Measurements from ENCODE around the gene TERT.

Gene TERT

DNA sequence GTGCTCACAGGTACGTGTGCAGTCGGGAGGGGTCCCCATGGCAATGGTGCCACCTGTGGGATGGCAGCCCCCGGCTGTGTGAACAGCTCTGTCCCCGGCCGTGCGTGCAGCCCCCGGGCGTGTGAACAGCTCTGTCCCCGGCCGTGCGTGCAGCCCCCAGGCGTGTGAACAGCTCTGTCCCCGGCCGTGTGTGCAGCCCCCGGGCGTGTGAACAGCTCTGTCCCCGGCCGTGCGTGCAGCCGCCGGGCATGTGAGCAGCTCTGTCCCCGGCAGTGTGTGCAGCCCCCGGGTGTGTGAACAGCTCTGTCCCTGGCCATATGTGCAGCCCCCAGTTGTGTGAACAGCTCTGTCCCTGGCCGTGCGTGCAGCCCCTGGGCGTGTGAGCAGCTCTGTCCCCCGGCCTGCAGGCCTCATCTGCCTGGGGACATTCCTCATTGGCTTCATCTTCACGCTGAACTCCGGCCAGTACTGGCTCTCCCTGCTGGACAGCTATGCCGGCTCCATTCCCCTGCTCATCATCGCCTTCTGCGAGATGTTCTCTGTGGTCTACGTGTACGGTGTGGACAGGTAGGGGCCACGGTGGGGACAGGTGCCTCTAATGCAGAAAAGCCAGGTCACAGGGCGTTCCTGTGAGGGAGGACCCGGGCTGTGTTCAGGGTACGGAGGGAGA lies 75.6 kb downstream of the TERT start:
- DNase-seq (ENCODE audit: low spot score) = no peak

DNA sequence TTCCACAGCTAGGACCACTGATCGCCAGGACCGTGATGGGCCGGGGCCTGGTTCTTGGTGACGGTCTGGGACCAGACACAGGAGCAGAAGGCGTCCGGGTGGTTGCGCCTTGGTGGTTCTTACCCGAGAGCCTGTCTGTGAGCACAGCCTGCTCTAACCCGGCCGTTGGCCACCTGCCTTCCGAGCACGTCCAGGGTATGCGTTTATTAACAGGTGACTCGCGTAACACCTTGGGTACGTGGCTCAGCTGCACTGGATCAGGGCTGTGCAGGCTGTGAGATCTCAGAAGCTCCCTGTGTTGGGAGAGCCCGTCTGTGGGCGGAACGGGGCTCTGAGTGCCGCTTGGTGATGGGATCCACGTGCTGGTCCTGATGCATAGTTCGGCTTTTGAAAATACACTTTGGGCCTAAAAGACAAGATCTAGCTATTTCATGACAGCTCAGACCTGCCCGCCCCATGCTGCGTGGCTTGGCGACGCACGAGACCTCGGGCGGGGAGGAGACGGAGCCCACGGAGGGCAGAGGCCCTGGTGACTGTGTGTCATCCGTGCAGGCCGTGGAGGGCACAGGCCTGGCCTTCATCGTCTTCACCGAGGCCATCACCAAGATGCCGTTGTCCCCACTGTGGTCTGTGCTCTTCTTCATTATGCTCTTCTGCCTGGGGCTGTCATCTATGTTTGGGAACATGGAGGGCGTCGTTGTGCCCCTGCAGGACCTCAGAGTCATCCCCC lies 76.4 kb downstream of the TERT start:
- DNase-seq (ENCODE audit: low spot score) = no peak

- DNase-seq (ENCODE audit: low spot score) = no peak
Measured at GRCh38 chr5:1217596-1218206, 77.2 kb downstream of the TERT start.

DNA sequence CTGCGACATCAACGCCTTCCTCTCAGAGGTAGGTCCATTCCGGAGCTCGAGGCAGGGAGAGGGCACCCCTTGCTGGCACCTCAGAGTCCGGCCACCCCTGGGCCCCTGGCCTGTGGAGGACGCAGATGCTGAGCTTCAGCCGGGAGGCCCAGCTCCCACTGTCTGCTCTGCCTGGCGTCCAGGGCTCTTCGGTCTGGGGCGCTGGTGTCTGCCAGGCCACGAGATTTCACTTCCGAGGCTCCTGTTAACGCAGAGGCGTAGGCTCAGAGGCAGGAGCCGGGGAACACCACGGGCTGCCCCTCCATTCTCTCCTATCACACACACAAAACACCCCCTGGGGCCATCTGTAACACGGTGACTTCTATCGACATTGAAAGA lies 78.0 kb downstream of the TERT start:
- DNase-seq (ENCODE audit: low spot score) = no peak

- DNase-seq (ENCODE audit: low spot score) = no peak
Measured at GRCh38 chr5:1216211-1216917, 78.5 kb downstream of the TERT start.

- no peak for DNase-seq (ENCODE audit: low spot score)
Measured at GRCh38 chr5:1215320-1216096, 79.4 kb downstream of the TERT start.

GRCh38 chr5:1214936-1215220 lies 80.0 kb downstream of the TERT start:
- DNase-seq (ENCODE audit: low spot score) = no peak

DNA sequence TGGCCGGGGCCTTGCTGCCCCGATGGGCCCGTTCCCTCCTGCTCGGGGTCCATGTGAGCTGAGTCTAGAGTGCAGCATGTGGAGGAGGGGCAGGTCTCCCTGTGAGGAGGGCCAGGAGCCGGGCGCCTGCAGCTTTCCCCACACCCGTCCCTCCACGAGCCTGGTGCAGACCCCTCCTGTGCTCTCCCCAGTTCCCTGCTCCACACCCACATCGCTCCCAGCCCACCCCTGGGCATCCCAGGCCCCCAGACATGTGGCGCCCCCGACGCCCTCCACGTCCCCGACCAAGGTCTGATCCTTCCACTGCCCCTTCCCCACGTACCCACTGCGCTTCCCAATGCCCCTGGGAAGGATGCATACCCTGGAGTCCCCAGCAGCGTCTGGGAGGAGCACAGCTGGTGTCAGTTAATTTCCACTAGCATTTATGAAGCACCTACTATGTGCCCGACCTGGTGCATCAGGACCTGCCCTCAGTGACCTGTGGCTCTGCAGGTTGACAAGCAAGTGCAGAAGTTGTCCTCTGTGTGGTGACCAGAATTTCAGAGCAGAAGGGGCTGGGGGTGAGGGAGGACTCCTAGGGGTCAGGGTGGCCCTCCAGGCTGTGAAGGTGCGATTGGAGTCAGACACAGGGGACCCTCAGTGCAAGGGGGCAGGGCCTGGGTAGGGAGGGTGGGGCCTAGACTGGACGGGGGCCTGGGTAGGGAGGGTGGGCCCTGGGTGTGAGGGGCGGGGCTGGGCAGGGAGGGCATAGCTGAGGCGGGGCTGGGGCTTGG lies 80.5 kb downstream of the TERT start:
- DNase-seq (ENCODE audit: low spot score) = no peak

GRCh38 chr5:1213508-1214162 lies 81.2 kb downstream of the TERT start:
- no peak for DNase-seq (ENCODE audit: low spot score)

- no peak for DNase-seq (ENCODE audit: low spot score)
Measured at GRCh38 chr5:1212881-1213280, 82.0 kb downstream of the TERT start.

- no peak for DNase-seq (ENCODE audit: low spot score)
Measured at GRCh38 chr5:1212271-1212670, 82.6 kb downstream of the TERT start.

DNA sequence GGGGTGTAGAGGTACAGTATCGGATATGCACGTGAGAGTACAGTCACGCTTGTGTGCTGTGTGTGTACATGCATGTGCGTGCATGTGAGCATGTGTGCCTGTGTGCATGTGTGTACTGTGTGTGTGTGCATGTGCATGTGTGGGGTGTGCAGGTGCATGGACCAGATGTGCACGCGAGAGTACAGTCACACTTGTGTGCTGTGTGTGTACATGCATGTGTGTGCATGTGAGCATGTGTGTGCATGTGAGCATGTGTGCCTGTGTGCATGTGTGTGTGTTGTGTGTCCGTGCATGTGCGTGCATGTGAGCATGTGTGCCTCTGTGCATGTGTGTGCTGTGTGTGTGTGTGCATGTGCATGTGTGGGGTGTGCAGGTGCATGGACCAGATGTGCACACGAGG lies 83.2 kb downstream of the TERT start:
- no peak for DNase-seq (ENCODE audit: low spot score)

DNA sequence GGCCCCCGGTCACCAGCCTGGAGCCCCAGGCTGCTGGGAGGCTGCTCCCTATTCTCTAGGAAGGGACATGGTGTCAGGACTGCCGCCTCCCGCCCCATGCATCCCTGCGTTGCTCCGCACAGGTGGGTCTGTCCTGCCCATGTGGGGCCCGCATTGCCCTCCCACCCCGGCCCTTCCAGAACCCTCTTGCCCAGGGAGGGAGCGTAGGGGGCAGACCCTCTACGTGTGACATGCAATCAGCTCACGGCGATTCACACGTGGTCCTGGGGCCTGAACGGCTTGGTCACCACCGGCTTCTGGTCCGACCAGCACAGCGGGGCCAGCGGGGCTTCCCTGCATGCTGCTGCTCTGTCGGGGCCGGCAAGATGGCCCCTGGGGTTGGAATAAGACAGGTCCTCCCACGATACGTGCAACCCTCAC lies 84.0 kb downstream of the TERT start:
- no peak for DNase-seq (ENCODE audit: low spot score)

DNA sequence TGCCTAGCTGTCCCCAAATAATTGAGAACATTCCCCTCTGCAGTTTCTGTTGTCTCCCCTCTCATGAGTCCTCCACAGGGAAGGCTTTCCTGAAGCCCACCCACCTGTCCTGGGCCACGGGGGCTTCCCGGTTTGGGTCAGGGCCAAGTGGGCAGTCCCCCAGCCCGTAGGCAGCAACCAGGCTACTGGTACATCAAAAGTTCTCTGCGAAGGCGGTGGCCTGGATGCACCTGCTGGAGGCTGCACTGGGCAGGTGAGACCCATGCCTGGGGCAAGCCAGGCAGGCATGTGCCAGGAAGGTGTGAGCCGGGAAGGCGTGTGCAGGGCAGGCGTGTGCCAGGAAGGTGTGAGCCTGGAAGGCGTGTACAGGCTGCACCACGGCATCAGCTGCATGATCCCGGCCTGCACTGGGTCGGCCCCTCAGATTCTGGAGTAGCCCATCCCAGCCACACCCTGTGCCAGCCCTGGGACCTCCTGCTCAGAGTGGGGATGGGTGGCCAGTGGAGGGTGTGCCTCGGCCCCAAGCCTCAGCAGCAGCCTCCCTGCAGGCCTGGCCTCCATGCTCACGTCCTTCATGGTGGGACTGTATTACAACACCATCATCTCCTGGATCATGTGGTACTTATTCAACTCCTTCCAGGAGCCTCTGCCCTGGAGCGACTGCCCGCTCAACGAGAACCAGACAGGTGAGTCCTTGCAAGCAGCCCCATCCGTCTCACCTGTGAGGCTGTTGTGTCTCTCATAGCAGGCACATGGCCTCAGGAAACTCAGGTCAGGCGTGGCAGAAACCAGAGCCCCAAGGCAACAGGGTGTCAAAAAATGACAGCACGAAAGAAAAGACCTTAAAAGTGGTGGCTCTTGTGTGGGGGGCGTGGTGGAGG lies 84.7 kb downstream of the TERT start:
- DNase-seq (ENCODE audit: low spot score) = no peak

- no peak for DNase-seq (ENCODE audit: low spot score)
Measured at GRCh38 chr5:1209489-1209852, 85.4 kb downstream of the TERT start.

DNA sequence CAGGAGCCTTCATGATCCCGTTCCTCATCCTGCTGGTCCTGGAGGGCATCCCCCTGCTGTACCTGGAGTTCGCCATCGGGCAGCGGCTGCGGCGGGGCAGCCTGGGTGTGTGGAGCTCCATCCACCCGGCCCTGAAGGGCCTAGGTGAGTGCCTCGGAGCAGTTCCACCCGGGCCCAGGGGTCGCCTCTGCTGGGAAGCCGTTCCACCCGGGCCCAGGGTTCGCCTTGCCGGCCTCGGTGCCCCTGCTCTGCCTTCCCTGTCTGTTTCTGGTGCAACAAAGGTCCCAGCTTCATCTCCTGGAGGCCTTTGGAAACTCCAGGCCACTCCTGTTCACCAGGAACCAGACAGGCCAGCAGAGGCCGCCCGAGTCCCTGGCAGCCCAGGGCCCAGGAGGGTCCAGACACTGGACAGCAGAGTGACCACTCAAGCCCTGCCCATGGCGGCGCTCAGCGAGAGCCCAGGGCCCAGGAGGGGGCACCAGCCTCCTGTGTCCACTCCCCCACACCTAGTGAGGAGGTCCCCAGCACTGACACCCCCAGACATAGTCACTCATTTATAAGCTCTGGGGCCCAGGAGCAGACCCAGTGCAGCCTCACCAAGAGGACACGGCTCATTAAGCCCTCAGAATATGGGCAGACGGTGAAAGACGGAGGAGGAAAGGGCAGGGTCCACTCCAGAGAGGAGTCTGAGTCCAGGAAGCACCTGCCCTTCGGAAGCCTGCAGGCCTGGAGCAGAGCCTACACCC lies 86.0 kb downstream of the TERT start:
- DNase-seq (ENCODE audit: low spot score) = peak; percentile 51

GRCh38 chr5:1208221-1208742 lies 86.6 kb downstream of the TERT start:
- no peak for DNase-seq (ENCODE audit: low spot score)

DNA sequence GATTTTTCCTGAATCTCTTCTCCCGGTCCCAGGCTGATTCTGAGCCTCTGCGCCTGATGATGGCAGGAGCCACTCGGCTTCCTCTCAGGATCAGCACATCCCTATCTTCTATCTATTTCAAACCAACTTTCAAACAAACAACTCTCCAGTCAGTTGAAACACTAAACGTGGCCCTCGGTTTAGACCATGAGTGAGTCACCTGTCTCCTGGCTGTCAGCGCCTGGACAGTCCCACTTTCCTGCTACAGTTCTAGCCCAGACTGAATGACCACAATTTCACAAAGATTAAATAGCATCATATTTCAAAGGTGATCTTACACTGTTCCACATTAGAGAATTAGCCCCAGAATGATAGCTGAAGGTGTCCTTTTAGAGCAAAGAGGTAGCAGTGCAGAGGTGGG lies 87.3 kb downstream of the TERT start:
- DNase-seq (ENCODE audit: low spot score) = no peak

Data from hepatic stellate cell (primary cell).